Measurements from ENCODE around the gene NMT1. TPM values are rescaled to one million over a fixed set of nuclear protein-coding genes. Genes with fewer than 3 reads are reported as not detected.

Gene NMT1
- 84.4 TPM for polyA plus RNA-seq

- H3K27ac Mint-ChIP-seq = peak within 1 kb of the TSS; percentile 86 to 100 (median 94)
- no peaks in the 10 kb centered on the region for H3K9me3 Mint-ChIP-seq
- peaks cover 24 to 35% (median 30%) of the 10 kb centered on the region in 3 donors for H3K4me1 Mint-ChIP-seq
- H3K27me3 Mint-ChIP-seq = no peaks in the 10 kb centered on the region
- peaks cover 5% of the 10 kb centered on the region for H3K36me3 Mint-ChIP-seq
- peak within 1 kb of the TSS; percentile 92 to 100 (median 100) for H3K4me3 Mint-ChIP-seq
These were observed at the start of gene NMT1 for GRCh38 chr17:45060797-45061605. Gene NMT1, plus strand, starts transcription at chr17:45061317. Its CDS starts 13 bp downstream, at chr17:45061330.

GRCh38 chr17:45011767-45012166 is 49.4 kb upstream of the NMT1 start:
- H3K4me1 Mint-ChIP-seq = peaks cover 0 to 4% (median 3%) of the 10 kb centered on the region in 3 donors

GRCh38 chr17:45013021-45013997 is 47.8 kb upstream of the NMT1 start:
- Mint-ChIP-seq H3K27me3 (peaks cover 28% of the 10 kb centered on the region), H3K36me3 (no peaks in the 10 kb centered on the region), H3K27ac (no peak overlapping the region), H3K4me1 (peaks cover 0 to 3% (median 2%) of the 10 kb centered on the region in 3 donors), H3K9me3 (no peaks in the 10 kb centered on the region), H3K4me3 (no peak overlapping the region)

More at GRCh38 chr17:45011767-45012166, 49.4 kb upstream of the NMT1 start:
- no peak overlapping the region for H3K27ac Mint-ChIP-seq
- H3K4me3 Mint-ChIP-seq = no peak overlapping the region
- H3K27me3 Mint-ChIP-seq = peaks cover 28% of the 10 kb centered on the region
- H3K9me3 Mint-ChIP-seq = no peaks in the 10 kb centered on the region
- H3K36me3 Mint-ChIP-seq = no peaks in the 10 kb centered on the region

GRCh38 chr17:45016237-45016636 is 44.9 kb upstream of the NMT1 start:
- no peaks in the 10 kb centered on the region for H3K9me3 Mint-ChIP-seq
- no peak overlapping the region for H3K4me3 Mint-ChIP-seq
- peaks cover 3% of the 10 kb centered on the region for H3K36me3 Mint-ChIP-seq
- H3K27me3 Mint-ChIP-seq = peaks cover 36% of the 10 kb centered on the region
- no peak overlapping the region for H3K27ac Mint-ChIP-seq
- H3K4me1 Mint-ChIP-seq = peaks cover 7 to 14% (median 9%) of the 10 kb centered on the region in 3 donors

- peaks cover 39% of the 10 kb centered on the region for H3K27me3 Mint-ChIP-seq
- peaks cover 3% of the 10 kb centered on the region for H3K36me3 Mint-ChIP-seq
- H3K4me1 Mint-ChIP-seq = peaks cover 10 to 18% (median 10%) of the 10 kb centered on the region in 3 donors
- no peak overlapping the region for H3K27ac Mint-ChIP-seq
- peak overlapping the region in 1 of 4 donors; percentile 21 for H3K4me3 Mint-ChIP-seq
- H3K9me3 Mint-ChIP-seq = no peaks in the 10 kb centered on the region
These were observed 44.3 kb upstream of the NMT1 start for GRCh38 chr17:45016823-45017222.

GRCh38 chr17:45018514-45018847 is 42.6 kb upstream of the NMT1 start:
- Mint-ChIP-seq H3K4me1 (peaks cover 8 to 18% (median 10%) of the 10 kb centered on the region in 3 donors), H3K27me3 (peaks cover 39% of the 10 kb centered on the region), H3K4me3 (peak overlapping the region in 3 of 4 donors; percentile 65 to 92 (median 81)), H3K9me3 (no peaks in the 10 kb centered on the region), H3K27ac (peak overlapping the region in 1 of 3 donors; percentile 60), H3K36me3 (peaks cover 3% of the 10 kb centered on the region)

- peaks cover 39% of the 10 kb centered on the region for H3K27me3 Mint-ChIP-seq
- peak overlapping the region; percentile 65 to 92 (median 83) for H3K4me3 Mint-ChIP-seq
- H3K9me3 Mint-ChIP-seq = no peaks in the 10 kb centered on the region
- peaks cover 8 to 18% (median 10%) of the 10 kb centered on the region in 3 donors for H3K4me1 Mint-ChIP-seq
- H3K36me3 Mint-ChIP-seq = peaks cover 6% of the 10 kb centered on the region
- H3K27ac Mint-ChIP-seq = peak overlapping the region in 1 of 3 donors; percentile 60
These were observed 42.0 kb upstream of the NMT1 start for GRCh38 chr17:45018848-45019711.

GRCh38 chr17:45020354-45021138 is 40.6 kb upstream of the NMT1 start:
- Mint-ChIP-seq H3K4me3 (peak overlapping the region in 1 of 4 donors; percentile 71), H3K27ac (no peak overlapping the region), H3K9me3 (no peaks in the 10 kb centered on the region), H3K4me1 (peaks cover 8 to 18% (median 10%) of the 10 kb centered on the region in 3 donors), H3K27me3 (peaks cover 39% of the 10 kb centered on the region), H3K36me3 (peaks cover 11% of the 10 kb centered on the region)

- H3K9me3 Mint-ChIP-seq = no peaks in the 10 kb centered on the region
- H3K4me3 Mint-ChIP-seq = peak overlapping the region in 3 of 4 donors; percentile 60 to 86 (median 76)
- H3K27ac Mint-ChIP-seq = no peak overlapping the region
- H3K36me3 Mint-ChIP-seq = peaks cover 11% of the 10 kb centered on the region
- H3K4me1 Mint-ChIP-seq = peaks cover 8 to 18% (median 10%) of the 10 kb centered on the region in 3 donors
- peaks cover 32% of the 10 kb centered on the region for H3K27me3 Mint-ChIP-seq
These were observed 39.4 kb upstream of the NMT1 start for GRCh38 chr17:45021607-45022287.

- Mint-ChIP-seq H3K9me3 (no peaks in the 10 kb centered on the region), H3K4me3 (peak overlapping the region in 1 of 4 donors; percentile 57)
These were observed 38.8 kb upstream of the NMT1 start for GRCh38 chr17:45022288-45022648.

GRCh38 chr17:45022655-45023339 is 38.3 kb upstream of the NMT1 start:
- Mint-ChIP-seq H3K36me3 (peaks cover 11% of the 10 kb centered on the region), H3K27ac (no peak overlapping the region), H3K4me1 (peaks cover 8 to 18% (median 10%) of the 10 kb centered on the region in 3 donors), H3K27me3 (peaks cover 30% of the 10 kb centered on the region), H3K9me3 (no peaks in the 10 kb centered on the region), H3K4me3 (peak overlapping the region in 3 of 4 donors; percentile 35 to 60 (median 57))

More at GRCh38 chr17:45022288-45022648, 38.8 kb upstream of the NMT1 start:
- Mint-ChIP-seq H3K36me3 (peaks cover 11% of the 10 kb centered on the region), H3K27ac (no peak overlapping the region), H3K27me3 (peaks cover 30% of the 10 kb centered on the region), H3K4me1 (peaks cover 8 to 18% (median 10%) of the 10 kb centered on the region in 3 donors)

GRCh38 chr17:45029096-45029495 is 32.0 kb upstream of the NMT1 start:
- no peak overlapping the region for H3K4me3 Mint-ChIP-seq
- H3K4me1 Mint-ChIP-seq = no peaks in the 10 kb centered on the region

More at GRCh38 chr17:45029096-45029495, 32.0 kb upstream of the NMT1 start:
- H3K9me3 Mint-ChIP-seq = no peaks in the 10 kb centered on the region
- H3K36me3 Mint-ChIP-seq = peaks cover 4% of the 10 kb centered on the region
- H3K27me3 Mint-ChIP-seq = no peaks in the 10 kb centered on the region
- no peak overlapping the region for H3K27ac Mint-ChIP-seq

All from IgD-negative memory B cell (primary cell).